Measurements from ENCODE around the gene OTUD6A. TPM values are rescaled to one million over a fixed set of nuclear protein-coding genes. Genes with fewer than 3 reads are reported as not detected.
A peak's percentile ranks its signal among the peaks of the same experiment; 100 is the strongest.

OTUD6A gene
- not detected in 2 replicates for total RNA-seq (ENCODE audit: low replicate concordance)

GRCh38 chrX:70062076-70062475, at the start of gene OTUD6A:
Gene OTUD6A (plus strand): TSS chrX:70062457. CDS start chrX:70062525, 68 bp downstream.
- H3K4me3 ChIP-seq = no peak within 1 kb of the TSS
- H3K4me3 Mint-ChIP-seq = no peak within 1 kb of the TSS
- no peak within 1 kb of the TSS for H2AFZ ChIP-seq (replicated peaks)
- peaks cover 4% of the 10 kb centered on the region for H3K9me3 ChIP-seq (ENCODE audit: low read depth)
- H3K9ac ChIP-seq = no peak within 1 kb of the TSS
- peaks cover 8% of the 10 kb centered on the region for H3K27me3 Mint-ChIP-seq (ENCODE audit: insufficient read depth, low read depth)
- no peaks in the 10 kb centered on the region for H4K20me1 ChIP-seq (ENCODE audit: low read depth)
- H3K27ac ChIP-seq = no peak within 1 kb of the TSS
- TF ChIP-seq EZH2 (IDR thresholded peaks at IDR 0.05) (no peak), EZH2phosphoT487 (IDR thresholded peaks at IDR 0.05) (no peak), CTCF (IDR thresholded peaks at IDR 0.05) (no peak)
- no peak for DNase-seq (ENCODE audit: low spot score)
- H3K36me3 ChIP-seq = no peaks in the 10 kb centered on the region
- H3K27me3 ChIP-seq = no peaks in the 10 kb centered on the region
- H3K36me3 Mint-ChIP-seq = no peaks in the 10 kb centered on the region
- H3F3A ChIP-seq (ENCODE audit: low read depth) = no peaks in the 10 kb centered on the region
- H3K9me3 Mint-ChIP-seq = peaks cover 16% of the 10 kb centered on the region
- no peak within 1 kb of the TSS for H3K4me2 ChIP-seq
- H3K4me1 Mint-ChIP-seq = no peaks in the 10 kb centered on the region
- H3K79me2 ChIP-seq (ENCODE audit: low read depth) = no peaks in the 10 kb centered on the region
- no peak within 1 kb of the TSS for H3K27ac Mint-ChIP-seq
- no peaks in the 10 kb centered on the region for H3K4me1 ChIP-seq

GRCh38 chrX:70012756-70013155, 49.5 kb upstream of the OTUD6A start:
- Histone ChIP-seq H2AFZ (replicated peaks) (no peak overlapping the region), H3K36me3 (no peaks in the 10 kb centered on the region), H3K4me1 (no peaks in the 10 kb centered on the region), H3F3A (ENCODE audit: low read depth) (no peaks in the 10 kb centered on the region), H3K79me2 (ENCODE audit: low read depth) (no peaks in the 10 kb centered on the region), H3K9ac (no peak overlapping the region), H3K27ac (no peak overlapping the region), H3K4me3 (no peak overlapping the region), H3K4me2 (no peak overlapping the region), H4K20me1 (ENCODE audit: low read depth) (no peaks in the 10 kb centered on the region), H3K27me3 (no peaks in the 10 kb centered on the region), H3K9me3 (ENCODE audit: low read depth) (peaks cover 9% of the 10 kb centered on the region)
- DNase-seq (ENCODE audit: low spot score) = no peak
- H3K27ac Mint-ChIP-seq = no peak overlapping the region
- no peak overlapping the region for H3K4me3 Mint-ChIP-seq
- no peaks in the 10 kb centered on the region for H3K4me1 Mint-ChIP-seq
- H3K9me3 Mint-ChIP-seq = peaks cover 2% of the 10 kb centered on the region
- no peaks in the 10 kb centered on the region for H3K36me3 Mint-ChIP-seq
- no peaks in the 10 kb centered on the region for H3K27me3 Mint-ChIP-seq (ENCODE audit: insufficient read depth, low read depth)
- no peak for TF ChIP-seq EZH2phosphoT487 (IDR thresholded peaks at IDR 0.05)
- no peak for TF ChIP-seq EZH2 (IDR thresholded peaks at IDR 0.05)
- TF ChIP-seq CTCF (IDR thresholded peaks at IDR 0.05) = no peak

GRCh38 chrX:70013466-70014381, 48.5 kb upstream of the OTUD6A start:
- H3K4me3 Mint-ChIP-seq = no peak overlapping the region
- peaks cover 4% of the 10 kb centered on the region for H3K9me3 Mint-ChIP-seq
- Histone ChIP-seq H3K36me3 (no peaks in the 10 kb centered on the region), H3K4me3 (no peak overlapping the region), H4K20me1 (ENCODE audit: low read depth) (no peaks in the 10 kb centered on the region), H2AFZ (replicated peaks) (no peak overlapping the region), H3K27me3 (no peaks in the 10 kb centered on the region), H3K4me2 (no peak overlapping the region), H3K4me1 (no peaks in the 10 kb centered on the region), H3K9ac (no peak overlapping the region), H3K9me3 (ENCODE audit: low read depth) (peaks cover 7% of the 10 kb centered on the region), H3K79me2 (ENCODE audit: low read depth) (no peaks in the 10 kb centered on the region), H3K27ac (no peak overlapping the region), H3F3A (ENCODE audit: low read depth) (no peaks in the 10 kb centered on the region)
- no peak for DNase-seq (ENCODE audit: low spot score)
- H3K27me3 Mint-ChIP-seq (ENCODE audit: insufficient read depth, low read depth) = no peaks in the 10 kb centered on the region
- H3K4me1 Mint-ChIP-seq = no peaks in the 10 kb centered on the region
- no peaks in the 10 kb centered on the region for H3K36me3 Mint-ChIP-seq
- H3K27ac Mint-ChIP-seq = peak overlapping the region; percentile 54
- no peak for TF ChIP-seq EZH2phosphoT487 (IDR thresholded peaks at IDR 0.05)
- no peak for TF ChIP-seq EZH2 (IDR thresholded peaks at IDR 0.05)
- TF ChIP-seq CTCF (IDR thresholded peaks at IDR 0.05) = no peak
